IPS-18a (cell line): Measurements from ENCODE around the gene MYEOV.

Experiments
- H3K27ac ChIP-seq: one replicate; pipeline ENCODE4 v1.5.1; 2013; ENCODE audit warnings: low read length
- H3K27me3 ChIP-seq: one replicate; pipeline ENCODE4 v1.6.1; 2013; ENCODE audit warnings: mild to moderate bottlenecking, low read length; ENCODE audit not compliant: control insufficient read depth, insufficient read depth
- H3K36me3 ChIP-seq: one replicate; pipeline ENCODE4 v1.6.1; 2013; ENCODE audit warnings: low read depth, low read length; ENCODE audit not compliant: control insufficient read depth
- H3K4me1 ChIP-seq: one replicate; pipeline ENCODE4 v1.6.1; 2013; ENCODE audit warnings: low read depth, low read length; ENCODE audit not compliant: control insufficient read depth
- H3K4me3 ChIP-seq: one replicate; pipeline ENCODE4 v1.5.1; 2013; ENCODE audit warnings: low read length
- H3K9ac ChIP-seq: one replicate; pipeline ENCODE4 v1.6.1; 2013; ENCODE audit warnings: mild to moderate bottlenecking, low read length, moderate library complexity
- H3K9me3 ChIP-seq: one replicate; pipeline ENCODE4 v1.6.1; 2013; ENCODE audit warnings: low read depth, low read length; ENCODE audit not compliant: control insufficient read depth

The MYEOV gene

GRCh38 chr11:69291459-69292110 lies 2.4 kb upstream of the MYEOV start:
- Histone ChIP-seq H3K9ac (no peak overlapping the region), H3K4me3 (no peak overlapping the region), H3K27me3 (no peaks in the 10 kb centered on the region), H3K4me1 (peaks cover 7% of the 10 kb centered on the region), H3K9me3 (no peaks in the 10 kb centered on the region), H3K36me3 (no peaks in the 10 kb centered on the region), H3K27ac (no peak overlapping the region)

- Histone ChIP-seq H3K9ac (no peak overlapping the region), H3K4me3 (no peak overlapping the region), H3K27ac (no peak overlapping the region), H3K4me1 (peaks cover 4% of the 10 kb centered on the region), H3K36me3 (no peaks in the 10 kb centered on the region), H3K27me3 (no peaks in the 10 kb centered on the region), H3K9me3 (no peaks in the 10 kb centered on the region)
Measured at GRCh38 chr11:69292221-69292648, 1.7 kb upstream of the MYEOV start.

GRCh38 chr11:69293087-69293486 lies 868 bp upstream of the MYEOV start:
- no peaks in the 10 kb centered on the region for H3K4me1 ChIP-seq
- no peak overlapping the region for H3K9ac ChIP-seq
- no peaks in the 10 kb centered on the region for H3K27me3 ChIP-seq
- no peak overlapping the region for H3K4me3 ChIP-seq
- no peaks in the 10 kb centered on the region for H3K36me3 ChIP-seq
- no peaks in the 10 kb centered on the region for H3K9me3 ChIP-seq
- no peak overlapping the region for H3K27ac ChIP-seq

- no peak overlapping the region for H3K27ac ChIP-seq
- H3K9ac ChIP-seq, result no peak overlapping the region
- H3K9me3 ChIP-seq, result no peaks in the 10 kb centered on the region
- no peaks in the 10 kb centered on the region for H3K27me3 ChIP-seq
- H3K4me1 ChIP-seq, result no peaks in the 10 kb centered on the region
- no peaks in the 10 kb centered on the region for H3K36me3 ChIP-seq
- no peak overlapping the region for H3K4me3 ChIP-seq
Measured at GRCh38 chr11:69294571-69295078, 670 bp downstream of the MYEOV start.

GRCh38 chr11:69295079-69295994 lies 1.4 kb downstream of the MYEOV start:
- Histone ChIP-seq H3K9ac (no peak overlapping the region), H3K27me3 (no peaks in the 10 kb centered on the region), H3K9me3 (no peaks in the 10 kb centered on the region), H3K27ac (no peak overlapping the region), H3K36me3 (no peaks in the 10 kb centered on the region), H3K4me1 (no peaks in the 10 kb centered on the region), H3K4me3 (no peak overlapping the region)

GRCh38 chr11:69295995-69296889 lies 2.3 kb downstream of the MYEOV start:
- Histone ChIP-seq H3K4me3 (no peak overlapping the region), H3K27ac (no peak overlapping the region), H3K36me3 (no peaks in the 10 kb centered on the region), H3K9me3 (no peaks in the 10 kb centered on the region), H3K27me3 (no peaks in the 10 kb centered on the region), H3K4me1 (no peaks in the 10 kb centered on the region), H3K9ac (no peak overlapping the region)

GRCh38 chr11:69296890-69297786 lies 3.2 kb downstream of the MYEOV start:
- H3K4me3 ChIP-seq, result no peak overlapping the region
- no peaks in the 10 kb centered on the region for H3K27me3 ChIP-seq
- H3K4me1 ChIP-seq, result no peaks in the 10 kb centered on the region

GRCh38 chr11:69297787-69298266 lies 3.9 kb downstream of the MYEOV start:
- Histone ChIP-seq H3K27me3 (no peaks in the 10 kb centered on the region), H3K9me3 (no peaks in the 10 kb centered on the region), H3K27ac (no peak overlapping the region), H3K4me1 (no peaks in the 10 kb centered on the region), H3K9ac (no peak overlapping the region), H3K36me3 (no peaks in the 10 kb centered on the region), H3K4me3 (no peak overlapping the region)

More at GRCh38 chr11:69296890-69297786, 3.2 kb downstream of the MYEOV start:
- no peaks in the 10 kb centered on the region for H3K36me3 ChIP-seq
- H3K9ac ChIP-seq, result no peak overlapping the region
- no peaks in the 10 kb centered on the region for H3K9me3 ChIP-seq
- H3K27ac ChIP-seq, result no peak overlapping the region

GRCh38 chr11:69298267-69299022 lies 4.5 kb downstream of the MYEOV start:
- H3K27ac ChIP-seq, result no peak overlapping the region
- no peaks in the 10 kb centered on the region for H3K27me3 ChIP-seq
- H3K9me3 ChIP-seq, result no peaks in the 10 kb centered on the region
- H3K4me1 ChIP-seq, result no peaks in the 10 kb centered on the region
- no peak overlapping the region for H3K9ac ChIP-seq
- H3K4me3 ChIP-seq, result no peak overlapping the region
- no peaks in the 10 kb centered on the region for H3K36me3 ChIP-seq

GRCh38 chr11:69299023-69299461 lies 5.1 kb downstream of the MYEOV start:
- H3K9ac ChIP-seq, result no peak overlapping the region
- H3K36me3 ChIP-seq, result no peaks in the 10 kb centered on the region
- no peaks in the 10 kb centered on the region for H3K27me3 ChIP-seq
- no peak overlapping the region for H3K27ac ChIP-seq
- no peaks in the 10 kb centered on the region for H3K4me1 ChIP-seq
- H3K9me3 ChIP-seq, result no peaks in the 10 kb centered on the region
- H3K4me3 ChIP-seq, result no peak overlapping the region
